HEK293 (cell line): ENCODE data around the gene MN1.

Experiments
- CTCF ChIA-PET: fragments of 350-600 bp; formaldehyde crosslinking; extraction: SDS; loops from one replicate; lab custom pipeline; 2021; ENCODE audit warnings: antibody characterized with exemption; lab: Yijun Ruan, JAX
- POLR2A ChIA-PET: fragments of 300-600 bp; formaldehyde crosslinking; extraction: SDS; loops from one replicate; lab custom pipeline; 2020; ENCODE audit warnings: antibody characterized with exemption, inconsistent platforms; lab: Yijun Ruan, JAX
- H3K27ac ChIP-seq: fragments of 200-500 bp; sonication (Bioruptor generic); 2 replicates; pipeline ENCODE4 v1.5.1; 2014; ENCODE audit warnings: low read depth, low read length, control low read depth, inconsistent platforms; ENCODE audit errors: extremely low read depth
- H3K36me3 ChIP-seq, 2 experiments: fragments of 200-500 bp in 1 of 2; sonication (Bioruptor generic) in 1 of 2; 1 replicate in 1 of 2; 2 replicates in 1 of 2; pipeline ENCODE4 v1.5.1; 2014 to 2017; ENCODE audit warnings: inconsistent platforms in 2 of 2, low read length in 2 of 2; ENCODE audit not compliant: control insufficient read depth in 2 of 2, insufficient read depth in 1 of 2
- H3K4me1 ChIP-seq: fragments of 200-500 bp; sonication (Bioruptor generic); 2 replicates; pipeline ENCODE4 v1.5.1; 2014; ENCODE audit warnings: mild to moderate bottlenecking, low read length, inconsistent platforms; ENCODE audit not compliant: control insufficient read depth, insufficient read depth
- H3K4me3 ChIP-seq: 2 replicates; pipeline ENCODE4 v1.5.1; 2011; ENCODE audit warnings: low read depth, mild to moderate bottlenecking, control low read depth, low read length, moderate library complexity
- H3K9me3 ChIP-seq: fragments of 200-500 bp; sonication (Bioruptor generic); 2 replicates; pipeline ENCODE4 v1.5.1; 2014; ENCODE audit warnings: low read depth, low read length, inconsistent platforms; ENCODE audit not compliant: control insufficient read depth, insufficient read depth
- EGR2 ChIP-seq: fragments of 450-650 bp; formaldehyde crosslinking; IDR thresholded peaks from 2 replicates; pipeline ENCODE4 v1.5.1; 2016; ENCODE audit warnings: low read depth, missing biosample characterization, missing genetic modification characterization
- GFI1B ChIP-seq: fragments of 450-650 bp; formaldehyde crosslinking; IDR thresholded peaks from 2 replicates; pipeline ENCODE4 v1.5.1; 2016; ENCODE audit warnings: missing biosample characterization, missing genetic modification characterization
- GLIS2 ChIP-seq: fragments of 450-650 bp; formaldehyde crosslinking; IDR thresholded peaks from 2 replicates; pipeline ENCODE4 v1.5.1; 2016; ENCODE audit warnings: missing biosample characterization, missing genetic modification characterization
- KLF16 ChIP-seq: fragments of 450-650 bp; formaldehyde crosslinking; IDR thresholded peaks from 2 replicates; pipeline ENCODE4 v1.5.1; 2017; ENCODE audit warnings: missing biosample characterization, missing genetic modification characterization
- MZF1 ChIP-seq: fragments of 450-650 bp; formaldehyde crosslinking; IDR thresholded peaks from 2 replicates; pipeline ENCODE4 v1.5.1; 2017; ENCODE audit warnings: missing biosample characterization, missing genetic modification characterization, borderline replicate concordance
- SP3 ChIP-seq: fragments of 450-650 bp; formaldehyde crosslinking; IDR thresholded peaks from 2 replicates; pipeline ENCODE4 v1.5.1; 2016; ENCODE audit warnings: missing biosample characterization, missing genetic modification characterization
- WT1 ChIP-seq: fragments of 450-650 bp; formaldehyde crosslinking; IDR thresholded peaks from 2 replicates; pipeline ENCODE4 v1.5.1; 2016; ENCODE audit warnings: missing biosample characterization, missing genetic modification characterization
- ZBTB8A ChIP-seq: fragments of 450-650 bp; formaldehyde crosslinking; IDR thresholded peaks from 2 replicates; pipeline ENCODE4 v1.5.1; 2016; ENCODE audit warnings: missing biosample characterization, missing genetic modification characterization
- ZEB2 ChIP-seq: fragments of 450-650 bp; formaldehyde crosslinking; IDR thresholded peaks from 2 replicates; pipeline ENCODE4 v1.5.1; 2016; ENCODE audit warnings: missing biosample characterization, missing genetic modification characterization
- ZFHX2 ChIP-seq: fragments of 450-650 bp; formaldehyde crosslinking; conservative IDR thresholded peaks from 2 replicates; pipeline ENCODE4 v1.5.1; 2016; ENCODE audit warnings: missing biosample characterization, missing genetic modification characterization
- ZNF112 ChIP-seq: fragments of 450-650 bp; formaldehyde crosslinking; IDR thresholded peaks from 2 replicates; pipeline ENCODE4 v1.5.0; 2017; ENCODE audit warnings: missing biosample characterization, missing genetic modification characterization
- ZNF114 ChIP-seq: fragments of 450-650 bp; formaldehyde crosslinking; IDR thresholded peaks from 2 replicates; pipeline ENCODE4 v1.5.0; 2017; ENCODE audit warnings: missing biosample characterization, missing genetic modification characterization
- ZNF132 ChIP-seq: fragments of 450-650 bp; formaldehyde crosslinking; IDR thresholded peaks from 2 replicates; pipeline ENCODE4 v1.5.1; 2017; ENCODE audit warnings: missing biosample characterization, missing genetic modification characterization, borderline replicate concordance
- ZNF2 ChIP-seq: fragments of 450-650 bp; formaldehyde crosslinking; IDR thresholded peaks from 2 replicates; pipeline ENCODE4 v1.5.1; 2016; ENCODE audit warnings: missing biosample characterization, missing genetic modification characterization
- ZNF223 ChIP-seq: fragments of 450-650 bp; formaldehyde crosslinking; IDR thresholded peaks from 2 replicates; pipeline ENCODE4 v1.5.1; 2016; ENCODE audit warnings: missing biosample characterization, missing genetic modification characterization
- ZNF423 ChIP-seq: fragments of 450-650 bp; formaldehyde crosslinking; IDR thresholded peaks from 2 replicates; pipeline ENCODE4 v1.5.1; 2016; ENCODE audit warnings: missing biosample characterization, missing genetic modification characterization
- ZNF521 ChIP-seq: fragments of 450-650 bp; formaldehyde crosslinking; IDR thresholded peaks from 2 replicates; pipeline ENCODE4 v1.5.1; 2017; ENCODE audit warnings: missing biosample characterization, mild to moderate bottlenecking, missing genetic modification characterization
- ZNF585B ChIP-seq: fragments of 450-650 bp; formaldehyde crosslinking; IDR thresholded peaks from 2 replicates; pipeline ENCODE4 v1.5.1; 2016; ENCODE audit warnings: missing biosample characterization, missing genetic modification characterization
- ZNF629 ChIP-seq: fragments of 450-650 bp; formaldehyde crosslinking; IDR thresholded peaks from 2 replicates; pipeline ENCODE4 v1.5.1; 2017; ENCODE audit warnings: missing biosample characterization, missing genetic modification characterization
- ZNF654 ChIP-seq: fragments of 450-650 bp; formaldehyde crosslinking; IDR thresholded peaks from 2 replicates; pipeline ENCODE4 v1.5.1; 2016; ENCODE audit warnings: low read depth, missing biosample characterization, missing genetic modification characterization
- ZNF768 ChIP-seq: fragments of 450-650 bp; formaldehyde crosslinking; IDR thresholded peaks from 2 replicates; pipeline ENCODE4 v1.5.1; 2018; ENCODE audit warnings: missing biosample characterization, mild to moderate bottlenecking, missing genetic modification characterization
- ZNF792 ChIP-seq: fragments of 450-650 bp; formaldehyde crosslinking; IDR thresholded peaks from 2 replicates; pipeline ENCODE4 v1.5.1; 2016; ENCODE audit warnings: missing biosample characterization, missing genetic modification characterization
- TF ChIP-seq, protein P1 (sequence below): fragments of 450-650 bp; formaldehyde crosslinking; IDR thresholded peaks from 2 replicates; pipeline ENCODE4 v1.5.1; 2016; ENCODE audit warnings: missing biosample characterization, missing genetic modification characterization
- TF ChIP-seq, protein P2 (sequence below): fragments of 450-650 bp; formaldehyde crosslinking; IDR thresholded peaks from 2 replicates; pipeline ENCODE4 v1.5.1; 2017; ENCODE audit warnings: missing biosample characterization, missing genetic modification characterization
- TF ChIP-seq, protein P3 (sequence below): fragments of 450-650 bp; formaldehyde crosslinking; IDR thresholded peaks from 2 replicates; pipeline ENCODE4 v1.5.1; 2016; ENCODE audit warnings: missing biosample characterization, missing genetic modification characterization
- TF ChIP-seq, protein P4 (sequence below): fragments of 450-650 bp; formaldehyde crosslinking; IDR thresholded peaks from 2 replicates; pipeline ENCODE4 v1.5.1; 2016; ENCODE audit warnings: missing biosample characterization, missing genetic modification characterization
- TF ChIP-seq, protein P5 (sequence below): fragments of 450-650 bp; formaldehyde crosslinking; optimal IDR thresholded peaks from 2 replicates; pipeline ENCODE3; 2016; ENCODE audit warnings: missing biosample characterization, mild to moderate bottlenecking, missing genetic modification characterization

MN1 gene

DNA sequence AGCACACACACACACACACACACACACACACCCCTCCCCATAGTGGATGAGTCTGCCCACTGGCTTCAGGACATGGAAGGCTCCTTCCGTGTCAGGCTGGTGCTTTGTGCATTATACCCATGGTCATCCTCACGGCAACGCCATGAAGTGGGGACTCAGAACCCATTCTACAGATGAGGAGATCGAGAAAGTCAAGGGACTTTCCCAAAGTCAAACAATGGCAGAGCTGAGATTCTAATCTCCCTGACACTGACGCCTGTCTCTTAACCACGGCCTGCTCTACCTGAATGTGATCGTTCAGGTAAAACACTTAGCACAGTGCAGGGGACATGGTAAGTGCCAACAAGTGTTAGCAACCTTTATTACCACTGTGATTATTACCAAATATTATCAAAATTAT lies 4.3 kb upstream of the MN1 start:
- Histone ChIP-seq H3K4me1 (0 out of 2 replicates have a peak, but pooled peaks cover 3% of the 10 kb centered on the region), H3K4me3 (no peak overlapping the region), H3K9me3 (no peaks in the 10 kb centered on the region), H3K36me3 (no peaks in the 10 kb centered on the region), H3K27ac (no peak overlapping the region)
- POLR2A ChIA-PET: interaction anchor here (0.7 kb wide), 1 partner anchor 371 kb away, joined by 3 read pairs; no protein-coding TSS in a partner anchor
- CTCF ChIA-PET: interaction anchor here (0.6 to 1.1 kb wide), 4 partner anchors 9 to 151 kb away, joined by 3 to 8 read pairs (median 4); no protein-coding TSS in a partner anchor
- no peak for TF ChIP-seq ZNF423 (tag by site-specific recombination)
- TF ChIP-seq ZNF132: no peak
- no peak for TF ChIP-seq ZNF521
- TF ChIP-seq ZNF223 (tag by site-specific recombination): no peak
- TF ChIP-seq, protein P1, sequence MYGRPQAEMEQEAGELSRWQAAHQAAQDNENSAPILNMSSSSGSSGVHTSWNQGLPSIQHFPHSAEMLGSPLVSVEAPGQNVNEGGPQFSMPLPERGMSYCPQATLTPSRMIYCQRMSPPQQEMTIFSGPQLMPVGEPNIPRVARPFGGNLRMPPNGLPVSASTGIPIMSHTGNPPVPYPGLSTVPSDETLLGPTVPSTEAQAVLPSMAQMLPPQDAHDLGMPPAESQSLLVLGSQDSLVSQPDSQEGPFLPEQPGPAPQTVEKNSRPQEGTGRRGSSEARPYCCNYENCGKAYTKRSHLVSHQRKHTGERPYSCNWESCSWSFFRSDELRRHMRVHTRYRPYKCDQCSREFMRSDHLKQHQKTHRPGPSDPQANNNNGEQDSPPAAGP (tag by site-specific recombination): no peak
- no peak for TF ChIP-seq MZF1
- no peak for TF ChIP-seq ZNF114 (tag by site-specific recombination)

DNA sequence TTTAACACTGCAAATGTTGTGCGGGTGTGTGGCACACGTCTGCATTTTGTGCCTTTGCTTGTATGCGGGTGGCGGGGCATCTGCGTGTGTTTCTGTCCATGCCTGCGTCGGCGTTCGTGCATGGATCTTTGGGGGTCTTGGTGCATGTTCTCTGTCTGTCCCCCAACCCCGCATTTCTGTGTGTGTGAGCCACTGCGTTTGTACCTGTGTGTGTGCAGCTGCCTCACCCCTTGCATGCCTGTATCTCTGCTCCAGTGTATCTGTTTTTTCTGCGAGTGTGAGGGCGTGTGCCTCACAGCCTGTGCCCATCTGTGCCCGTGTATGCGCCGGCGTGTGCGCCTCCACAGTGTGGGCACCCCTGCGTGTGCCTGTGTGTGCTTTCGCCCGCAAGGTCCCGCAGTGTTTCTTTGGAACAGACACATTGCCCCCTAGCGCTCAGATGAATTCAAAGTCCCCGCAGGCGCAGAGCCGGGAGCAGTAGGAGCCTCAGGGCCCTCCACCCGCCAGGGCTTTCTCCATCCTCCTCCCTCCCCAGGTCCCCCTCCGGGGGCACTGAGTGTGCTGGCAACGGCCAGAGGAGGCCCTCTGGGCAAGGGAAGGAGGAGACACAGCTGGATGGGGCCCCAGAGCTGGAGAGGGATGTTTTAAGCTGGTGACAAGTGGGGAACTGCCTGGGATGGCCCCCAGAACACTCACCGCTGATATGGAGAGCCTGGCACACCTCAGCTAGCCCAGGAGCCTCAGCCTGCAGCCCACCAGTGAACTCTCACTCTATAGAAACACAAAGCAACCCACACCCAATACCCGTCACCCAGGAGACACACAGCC lies 3.1 kb upstream of the MN1 start:
- Histone ChIP-seq H3K4me1 (0 out of 2 replicates have a peak, but pooled peaks cover 5% of the 10 kb centered on the region), H3K27ac (no peak overlapping the region), H3K9me3 (no peaks in the 10 kb centered on the region), H3K4me3 (no peak overlapping the region), H3K36me3 (no peaks in the 10 kb centered on the region)
- ChIA-PET POLR2A (no interaction called here), CTCF (interaction anchor here (0.6 to 1.1 kb wide), 13 partner anchors 8 to 1126 kb away, joined by 3 to 7 read pairs (median 3); no protein-coding TSS in a partner anchor)
- TF ChIP-seq GLIS2 (tag by site-specific recombination) (peak; percentile 72; the same call in 1 of the 2 replicates), ZNF768 (tag by site-specific recombination) (no peak), KLF16 (no peak), WT1 (no peak), EGR2 (tag by site-specific recombination) (peak; percentile 74), ZNF654 (tag by site-specific recombination) (peak; percentile 73), ZNF2 (tag by site-specific recombination) (0 out of 2 replicates have a peak, but pooled peaks have one; percentile 19), ZNF112 (tag by site-specific recombination) (no peak), SP3 (tag by site-specific recombination) (no peak), ZFHX2 (tag by site-specific recombination) (peak; percentile 89), ZBTB8A (tag by site-specific recombination) (peak; percentile 96), ZNF629 (tag by site-specific recombination) (no peak), ZNF792 (no peak), GFI1B (tag by site-specific recombination) (no peak), ZEB2 (tag by site-specific recombination) (0 out of 2 replicates have a peak, but pooled peaks have one; percentile 18), ZNF585B (no peak)
- TF ChIP-seq, protein P2, sequence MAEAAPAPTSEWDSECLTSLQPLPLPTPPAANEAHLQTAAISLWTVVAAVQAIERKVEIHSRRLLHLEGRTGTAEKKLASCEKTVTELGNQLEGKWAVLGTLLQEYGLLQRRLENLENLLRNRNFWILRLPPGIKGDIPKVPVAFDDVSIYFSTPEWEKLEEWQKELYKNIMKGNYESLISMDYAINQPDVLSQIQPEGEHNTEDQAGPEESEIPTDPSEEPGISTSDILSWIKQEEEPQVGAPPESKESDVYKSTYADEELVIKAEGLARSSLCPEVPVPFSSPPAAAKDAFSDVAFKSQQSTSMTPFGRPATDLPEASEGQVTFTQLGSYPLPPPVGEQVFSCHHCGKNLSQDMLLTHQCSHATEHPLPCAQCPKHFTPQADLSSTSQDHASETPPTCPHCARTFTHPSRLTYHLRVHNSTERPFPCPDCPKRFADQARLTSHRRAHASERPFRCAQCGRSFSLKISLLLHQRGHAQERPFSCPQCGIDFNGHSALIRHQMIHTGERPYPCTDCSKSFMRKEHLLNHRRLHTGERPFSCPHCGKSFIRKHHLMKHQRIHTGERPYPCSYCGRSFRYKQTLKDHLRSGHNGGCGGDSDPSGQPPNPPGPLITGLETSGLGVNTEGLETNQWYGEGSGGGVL (tag by site-specific recombination): peak; percentile 92
- TF ChIP-seq, protein P3, sequence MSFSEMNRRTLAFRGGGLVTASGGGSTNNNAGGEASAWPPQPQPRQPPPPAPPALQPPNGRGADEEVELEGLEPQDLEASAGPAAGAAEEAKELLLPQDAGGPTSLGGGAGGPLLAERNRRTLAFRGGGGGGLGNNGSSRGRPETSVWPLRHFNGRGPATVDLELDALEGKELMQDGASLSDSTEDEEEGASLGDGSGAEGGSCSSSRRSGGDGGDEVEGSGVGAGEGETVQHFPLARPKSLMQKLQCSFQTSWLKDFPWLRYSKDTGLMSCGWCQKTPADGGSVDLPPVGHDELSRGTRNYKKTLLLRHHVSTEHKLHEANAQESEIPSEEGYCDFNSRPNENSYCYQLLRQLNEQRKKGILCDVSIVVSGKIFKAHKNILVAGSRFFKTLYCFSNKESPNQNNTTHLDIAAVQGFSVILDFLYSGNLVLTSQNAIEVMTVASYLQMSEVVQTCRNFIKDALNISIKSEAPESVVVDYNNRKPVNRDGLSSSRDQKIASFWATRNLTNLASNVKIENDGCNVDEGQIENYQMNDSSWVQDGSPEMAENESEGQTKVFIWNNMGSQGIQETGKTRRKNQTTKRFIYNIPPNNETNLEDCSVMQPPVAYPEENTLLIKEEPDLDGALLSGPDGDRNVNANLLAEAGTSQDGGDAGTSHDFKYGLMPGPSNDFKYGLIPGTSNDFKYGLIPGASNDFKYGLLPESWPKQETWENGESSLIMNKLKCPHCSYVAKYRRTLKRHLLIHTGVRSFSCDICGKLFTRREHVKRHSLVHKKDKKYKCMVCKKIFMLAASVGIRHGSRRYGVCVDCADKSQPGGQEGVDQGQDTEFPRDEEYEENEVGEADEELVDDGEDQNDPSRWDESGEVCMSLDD: 0 out of 2 replicates have a peak, but pooled peaks have one; percentile 39
- TF ChIP-seq, protein P4, sequence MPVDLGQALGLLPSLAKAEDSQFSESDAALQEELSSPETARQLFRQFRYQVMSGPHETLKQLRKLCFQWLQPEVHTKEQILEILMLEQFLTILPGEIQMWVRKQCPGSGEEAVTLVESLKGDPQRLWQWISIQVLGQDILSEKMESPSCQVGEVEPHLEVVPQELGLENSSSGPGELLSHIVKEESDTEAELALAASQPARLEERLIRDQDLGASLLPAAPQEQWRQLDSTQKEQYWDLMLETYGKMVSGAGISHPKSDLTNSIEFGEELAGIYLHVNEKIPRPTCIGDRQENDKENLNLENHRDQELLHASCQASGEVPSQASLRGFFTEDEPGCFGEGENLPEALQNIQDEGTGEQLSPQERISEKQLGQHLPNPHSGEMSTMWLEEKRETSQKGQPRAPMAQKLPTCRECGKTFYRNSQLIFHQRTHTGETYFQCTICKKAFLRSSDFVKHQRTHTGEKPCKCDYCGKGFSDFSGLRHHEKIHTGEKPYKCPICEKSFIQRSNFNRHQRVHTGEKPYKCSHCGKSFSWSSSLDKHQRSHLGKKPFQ: no peak
- TF ChIP-seq, protein P5, sequence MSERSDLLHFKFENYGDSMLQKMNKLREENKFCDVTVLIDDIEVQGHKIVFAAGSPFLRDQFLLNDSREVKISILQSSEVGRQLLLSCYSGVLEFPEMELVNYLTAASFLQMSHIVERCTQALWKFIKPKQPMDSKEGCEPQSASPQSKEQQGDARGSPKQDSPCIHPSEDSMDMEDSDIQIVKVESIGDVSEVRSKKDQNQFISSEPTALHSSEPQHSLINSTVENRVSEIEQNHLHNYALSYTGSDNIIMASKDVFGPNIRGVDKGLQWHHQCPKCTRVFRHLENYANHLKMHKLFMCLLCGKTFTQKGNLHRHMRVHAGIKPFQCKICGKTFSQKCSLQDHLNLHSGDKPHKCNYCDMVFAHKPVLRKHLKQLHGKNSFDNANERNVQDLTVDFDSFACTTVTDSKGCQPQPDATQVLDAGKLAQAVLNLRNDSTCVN (tag by site-specific recombination): peak; percentile 80
